ENCODE measurements around the gene NHEJ1. TPM values are rescaled to one million over a fixed set of nuclear protein-coding genes. Genes with fewer than 3 reads are reported as not detected.

The NHEJ1 gene
- total RNA-seq, 1 experiment from 2014 or later, result 16.4 TPM

GRCh38 chr2:219072741-219073250, 87.8 kb downstream of the NHEJ1 start:
- TF ChIP-seq POLR2AphosphoS5 (IDR thresholded peaks at IDR 0.05; ENCODE audit: low read depth, low read length) (no peak), EZH2phosphoT487 (IDR thresholded peaks at IDR 0.05; ENCODE audit: borderline replicate concordance) (no peak), ATF3 (IDR thresholded peaks at IDR 0.05) (no peak), SRF (IDR thresholded peaks at IDR 0.05; ENCODE audit: low read depth) (no peak), ZBTB33 (IDR thresholded peaks at IDR 0.05; ENCODE audit: extremely low read depth, insufficient replicate concordance, low read length) (no peak), ZFX (IDR thresholded peaks at IDR 0.05) (no peak), ZNF274 (IDR thresholded peaks at IDR 0.05; ENCODE audit: low read depth, low read length) (no peak), SIN3A (IDR thresholded peaks at IDR 0.05; ENCODE audit: low read depth) (no peak), SP1 (IDR thresholded peaks at IDR 0.05; ENCODE audit: low read depth) (no peak), FOSL1 (IDR thresholded peaks at IDR 0.05; ENCODE audit: low read depth) (no peak), EZH2 (IDR thresholded peaks at IDR 0.05) (no peak), JUND (IDR thresholded peaks at IDR 0.05) (no peak), CBX3 (IDR thresholded peaks at IDR 0.05; ENCODE audit: low read depth) (no peak), MAX (IDR thresholded peaks at IDR 0.05) (no peak), RAD21 (IDR thresholded peaks at IDR 0.05; ENCODE audit: low read depth) (no peak)
- ATAC-seq, result 0 out of 2 replicates have a peak, but pooled peaks have one; percentile 11

More at GRCh38 chr2:219072741-219073250, 87.8 kb downstream of the NHEJ1 start:
- intact Hi-C loops (cut with micrococcal nuclease), result loop anchor here (1.0 to 5.0 kb wide), 3 partner anchors 47 to 83 kb away; no protein-coding TSS in a partner anchor
- Histone ChIP-seq H2AFZ (ENCODE audit: low read depth, low read length, poor library complexity, severe bottlenecking) (no peak overlapping the region), H3K9me3 (ENCODE audit: control insufficient read depth in 1 of 2, insufficient read depth in 1 of 2, low read depth in 1 of 2, low read length in 2 of 2) (no peaks in the 10 kb centered on the region), H3K4me2 (ENCODE audit: low read length) (no peak overlapping the region), H3K36me3 (ENCODE audit: control insufficient read depth in 1 of 2, insufficient read depth in 2 of 2, low read length in 2 of 2) (no peaks in the 10 kb centered on the region; a peak in 1 of 4 replicates), H3K79me2 (ENCODE audit: insufficient read depth, low read length) (no peaks in the 10 kb centered on the region), H3K4me1 (ENCODE audit: control insufficient read depth in 1 of 2, insufficient read depth in 2 of 2, low read length in 2 of 2) (peaks cover 0 to 9% of the 10 kb centered on the region in 2 experiments; a peak in 1 of 4 replicates), H3K4me3 (replicated peaks in 1 of 2; ENCODE audit: low read depth in 1 of 2, low read length in 2 of 2) (no peak overlapping the region), H4K20me1 (ENCODE audit: insufficient read depth) (no peaks in the 10 kb centered on the region), H3K9me2 (ENCODE audit: insufficient read depth) (no peaks in the 10 kb centered on the region), H3K9ac (ENCODE audit: low read length) (no peak overlapping the region), H3K27ac (ENCODE audit: low read depth, low read length) (no peak overlapping the region), H3K27me3 (ENCODE audit: insufficient read depth, low read length) (no peaks in the 10 kb centered on the region)
- BruUV-seq (replicated peaks), result no TSS peak
- CTCF ChIA-PET, result interaction anchor here (0.5 to 4.8 kb wide), 22 partner anchors 8 to 449 kb away, joined by 3 to 64 read pairs (median 4); partner anchors contain the start of gene IHH
- POLR2A ChIA-PET, result interaction anchor here (1.2 kb wide), 1 partner anchor 31 kb away, joined by 3 read pairs; no protein-coding TSS in a partner anchor
- RAD21 ChIA-PET (ENCODE audit: low non-redundant PET in 1 of 2, low total read pairs in 2 of 2, uncharacterized antibody in 2 of 2, unreplicated experiment in 2 of 2), result interaction anchor here (1.3 to 1.8 kb wide), 3 partner anchors 47 to 82 kb away, joined by 4 to 9 read pairs (median 4); no protein-coding TSS in a partner anchor
- DNase-seq (ENCODE audit: low read depth, low spot score), result no peak

Measured in HCT116 (cell line).